HG03469 (cell line): ENCODE results near the gene SPOCK1.

Source experiments
- ATAC-seq: cut with Tn5 transposase; IDR thresholded peaks from one replicate; pipeline ENCODE4 v1.9.1; 2021; ENCODE audit warnings: mild to moderate bottlenecking, moderate library complexity, moderate number of reproducible peaks; ENCODE audit not compliant: unreplicated experiment

Gene SPOCK1

GRCh38 chr5:137090721-137091120 is 408.4 kb downstream of the SPOCK1 start:
- ATAC-seq: no peak

- ATAC-seq: no peak
Observed at GRCh38 chr5:137090151-137090550, 409.0 kb downstream of the SPOCK1 start.

- no peak for ATAC-seq
Observed at GRCh38 chr5:137088175-137088574, 411.0 kb downstream of the SPOCK1 start.

- ATAC-seq: no peak
Observed at GRCh38 chr5:137086342-137086741, 412.8 kb downstream of the SPOCK1 start.

- no peak for ATAC-seq
Observed at GRCh38 chr5:137085206-137085605, 413.9 kb downstream of the SPOCK1 start.

GRCh38 chr5:137084016-137084415 is 415.1 kb downstream of the SPOCK1 start:
- no peak for ATAC-seq

- no peak for ATAC-seq
Observed at GRCh38 chr5:137082951-137083350, 416.2 kb downstream of the SPOCK1 start.

GRCh38 chr5:137078171-137078665 is 420.9 kb downstream of the SPOCK1 start:
- ATAC-seq: no peak

- peak; percentile 46 for ATAC-seq
Observed at GRCh38 chr5:137075163-137075970, 423.8 kb downstream of the SPOCK1 start.

GRCh38 chr5:137073189-137073588 is 425.9 kb downstream of the SPOCK1 start:
- no peak for ATAC-seq

- ATAC-seq: no peak
Observed at GRCh38 chr5:137072361-137073115, 426.6 kb downstream of the SPOCK1 start.

- ATAC-seq: no peak
Observed at GRCh38 chr5:137071931-137072330, 427.2 kb downstream of the SPOCK1 start.

GRCh38 chr5:137071526-137071925 is 427.6 kb downstream of the SPOCK1 start:
- no peak for ATAC-seq

- no peak for ATAC-seq
Observed at GRCh38 chr5:137070521-137070920, 428.6 kb downstream of the SPOCK1 start.

- no peak for ATAC-seq
Observed at GRCh38 chr5:137069358-137069757, 429.8 kb downstream of the SPOCK1 start.

- ATAC-seq: no peak
Observed at GRCh38 chr5:137061382-137061781, 437.7 kb downstream of the SPOCK1 start.

- ATAC-seq: no peak
Observed at GRCh38 chr5:137058089-137058488, 441.0 kb downstream of the SPOCK1 start.

GRCh38 chr5:137056676-137057075 is 442.4 kb downstream of the SPOCK1 start:
- no peak for ATAC-seq

GRCh38 chr5:137055271-137055872 is 443.8 kb downstream of the SPOCK1 start:
- ATAC-seq: no peak

GRCh38 chr5:137054792-137055191 is 444.3 kb downstream of the SPOCK1 start:
- no peak for ATAC-seq

GRCh38 chr5:137054335-137054734 is 444.8 kb downstream of the SPOCK1 start:
- ATAC-seq: no peak

GRCh38 chr5:137051161-137051560 is 448.0 kb downstream of the SPOCK1 start:
- no peak for ATAC-seq
